GM19468 (cell line): ENCODE measurements around the gene GLUD2.

Experiments used
- ATAC-seq: cut with Tn5 transposase; IDR thresholded peaks from one replicate; pipeline ENCODE4 v1.9.1; 2021; ENCODE audit warnings: mild to moderate bottlenecking, moderate library complexity, moderate number of reproducible peaks; ENCODE audit not compliant: unreplicated experiment; ENCODE audit errors: extremely low read depth

Gene GLUD2

GRCh38 chrX:121093011-121093410 is 45.6 kb downstream of the GLUD2 start:
- no peak for ATAC-seq
